PC-9 (cell line): ENCODE measurements around the gene PPFIA4. TPM values are rescaled to one million over a fixed set of nuclear protein-coding genes. Genes with fewer than 3 reads are reported as not detected.

Experiments used
- BruUV-seq: library from RNA; stranded (reverse); fragments of 400-500 nt; replicated peaks from 2 replicates; lab custom pipeline; 2021; lab: Mats Ljungman, UMichigan
- CTCF ChIA-PET: fragments of 300-600 bp; sonication (Branson Sonifier 250); formaldehyde crosslinking; loops from one replicate; lab custom pipeline; 2022; ENCODE audit warnings: antibody characterized with exemption; lab: Charles Lee
- POLR2A ChIA-PET: fragments of 300-600 bp; sonication (Branson Sonifier 250); formaldehyde crosslinking; loops from one replicate; lab custom pipeline; 2022; ENCODE audit warnings: antibody characterized with exemption; ENCODE audit not compliant: unreplicated experiment; lab: Charles Lee
- DNase-seq, 2 experiments: peaks; one replicate each; pipeline versions ENCODE4 v3.0.0 to v3.0.0-alpha.2; 2015 to 2022; ENCODE audit warnings: mixed read lengths in 1 of 2
- H2AFZ ChIP-seq: fragments of 200-600 bp; sonication (generic); 2 replicates; pipeline ENCODE4 v1.8.1; 2017; ENCODE audit warnings: antibody characterized with exemption
- H3F3A ChIP-seq: fragments of 200-600 bp; sonication (generic); 2 replicates; pipeline ENCODE4 v1.8.1; 2017; ENCODE audit warnings: antibody characterized with exemption, mild to moderate bottlenecking, low read depth; ENCODE audit not compliant: insufficient read depth
- H3K27ac ChIP-seq: fragments of 200-600 bp; sonication (generic); 2 replicates; pipeline ENCODE4 v1.6.1; 2016; ENCODE audit warnings: mixed run types
- H3K27me3 ChIP-seq: fragments of 200-600 bp; sonication (generic); 2 replicates; pipeline ENCODE4 v1.6.1; 2016; ENCODE audit warnings: low read depth, mixed run types; ENCODE audit not compliant: insufficient read depth
- H3K36me3 ChIP-seq: fragments of 200-600 bp; sonication (generic); 2 replicates; pipeline ENCODE4 v1.6.1; 2016; ENCODE audit warnings: low read depth, mixed run types
- H3K4me1 ChIP-seq: fragments of 200-600 bp; sonication (generic); replicated peaks from 2 replicates; pipeline ENCODE4 v1.6.1; 2016; ENCODE audit warnings: mixed run types; ENCODE audit not compliant: insufficient read depth
- H3K4me2 ChIP-seq: fragments of 200-600 bp; sonication (generic); 2 replicates; pipeline ENCODE4 v1.6.1; 2017; ENCODE audit warnings: mixed run types
- H3K4me3 ChIP-seq: fragments of 200-600 bp; sonication (generic); 2 replicates; pipeline ENCODE4 v1.6.1; 2016; ENCODE audit warnings: mixed run types
- H3K79me2 ChIP-seq: fragments of 200-600 bp; sonication (generic); 2 replicates; pipeline ENCODE4 v1.6.1; 2017; ENCODE audit warnings: low read depth, mixed run types
- H3K9me2 ChIP-seq: fragments of 200-600 bp; sonication (generic); 2 replicates; pipeline ENCODE4 v1.8.1; 2017; ENCODE audit warnings: mild to moderate bottlenecking; ENCODE audit not compliant: insufficient read depth
- H3K9me3 ChIP-seq: fragments of 200-600 bp; sonication (generic); 2 replicates; pipeline ENCODE4 v1.8.1; 2016; ENCODE audit warnings: low read depth; ENCODE audit not compliant: insufficient read depth
- H4K20me1 ChIP-seq: fragments of 200-600 bp; sonication (generic); 2 replicates; pipeline ENCODE4 v1.8.1; 2017; ENCODE audit not compliant: insufficient read depth
- CTCF ChIP-seq: fragments of 200-600 bp; sonication (generic); conservative IDR thresholded peaks from 2 replicates; pipeline ENCODE4 v1.6.1; 2017; ENCODE audit warnings: mixed run types, antibody characterized with exemption, mild to moderate bottlenecking, moderate library complexity
- EZH2 ChIP-seq: fragments of 200-600 bp; sonication (generic); IDR thresholded peaks from 2 replicates; pipeline ENCODE4 v1.8.0; 2017; ENCODE audit warnings: antibody characterized with exemption, low read depth
- intact Hi-C: fragments of 100-400 bp; cut with micrococcal nuclease; formaldehyde crosslinking; loops from one replicate; pipeline ENCODE4 v1.10.0; 2022; ENCODE audit not compliant: unreplicated experiment
- total RNA-seq: library from RNA; stranded (reverse); gene quantifications from 2 replicates; pipeline ENCODE4 v1.2.3, GENCODE V29; 2021

PPFIA4 gene
- total RNA-seq, 1 experiment from 2014 or later: 1.2 TPM

GRCh38 chr1:203073469-203073868 lies 47.2 kb downstream of the PPFIA4 start:
- no peak overlapping the region for H3K4me2 ChIP-seq
- H3F3A ChIP-seq: no peaks in the 10 kb centered on the region
- H4K20me1 ChIP-seq: no peaks in the 10 kb centered on the region
- BruUV-seq: no TSS peak
- H3K9me2 ChIP-seq: no peaks in the 10 kb centered on the region
- H3K4me3 ChIP-seq: no peak overlapping the region
- no peaks in the 10 kb centered on the region for H3K4me1 ChIP-seq
- no peaks in the 10 kb centered on the region for H3K36me3 ChIP-seq
- DNase-seq: no peak
- H2AFZ ChIP-seq: no peak overlapping the region
- no peaks in the 10 kb centered on the region for H3K79me2 ChIP-seq
- H3K27ac ChIP-seq: no peak overlapping the region
- no peak for TF ChIP-seq CTCF
- TF ChIP-seq EZH2: no peak
- H3K9me3 ChIP-seq: no peaks in the 10 kb centered on the region
- CTCF ChIA-PET: no interaction called here
- peaks cover 11% of the 10 kb centered on the region; the same call in 1 of the 2 replicates for H3K27me3 ChIP-seq
- intact Hi-C loops: no loop called here
- POLR2A ChIA-PET: no interaction called here

GRCh38 chr1:203074610-203075009 lies 48.3 kb downstream of the PPFIA4 start:
- Histone ChIP-seq H3K9me3 (no peaks in the 10 kb centered on the region), H3K27me3 (peaks cover 11% of the 10 kb centered on the region; the same call in 1 of the 2 replicates), H3K4me2 (no peak overlapping the region), H3K4me3 (no peak overlapping the region), H3K27ac (no peak overlapping the region), H3K36me3 (no peaks in the 10 kb centered on the region), H4K20me1 (no peaks in the 10 kb centered on the region), H3K4me1 (no peaks in the 10 kb centered on the region), H3K9me2 (no peaks in the 10 kb centered on the region), H2AFZ (no peak overlapping the region), H3K79me2 (no peaks in the 10 kb centered on the region), H3F3A (no peaks in the 10 kb centered on the region)
- no TSS peak for BruUV-seq
- POLR2A ChIA-PET: no interaction called here
- no peak for DNase-seq
- intact Hi-C loops: no loop called here
- TF ChIP-seq EZH2 (no peak), CTCF (no peak)
- CTCF ChIA-PET: no interaction called here

GRCh38 chr1:203075236-203076030 lies 49.1 kb downstream of the PPFIA4 start:
- Histone ChIP-seq H3K4me3 (no peak overlapping the region), H4K20me1 (no peaks in the 10 kb centered on the region), H3K27ac (no peak overlapping the region), H3K36me3 (no peaks in the 10 kb centered on the region), H3K9me3 (no peaks in the 10 kb centered on the region), H3K4me1 (no peaks in the 10 kb centered on the region), H2AFZ (no peak overlapping the region), H3F3A (no peaks in the 10 kb centered on the region), H3K27me3 (peaks cover 14% of the 10 kb centered on the region; the same call in 1 of the 2 replicates), H3K4me2 (no peak overlapping the region), H3K79me2 (no peaks in the 10 kb centered on the region), H3K9me2 (no peaks in the 10 kb centered on the region)
- BruUV-seq: no TSS peak
- ChIA-PET POLR2A (no interaction called here), CTCF (no interaction called here)
- intact Hi-C loops: no loop called here
- no peak for DNase-seq
- no peak for TF ChIP-seq EZH2
- no peak for TF ChIP-seq CTCF
